Skin epidermis (tissue), 12 donors: ENCODE measurements around the gene PBX3.
"Not testable (repeated sequence)": the region's sequence is repeated elsewhere in the genome, so short reads cannot be mapped to it uniquely, and the experiment has no call there.

Experiments
- H3K27ac ChIP-seq, 21 experiments: fragments of 200-600 bp; sonication (generic) in 11 of 21; one replicate each; pipeline ENCODE4 v1.5.0; 2020; ENCODE audit warnings: mild to moderate bottlenecking in 3 of 21, inconsistent platforms in 2 of 21, moderate library complexity in 2 of 21
- H3K4me3 ChIP-seq, 7 experiments: fragments of 200-600 bp; sonication (generic) in 2 of 7; one replicate each; pipeline ENCODE4 v1.5.0; 2020; ENCODE audit warnings: inconsistent platforms in 2 of 7, mild to moderate bottlenecking in 2 of 7, moderate library complexity in 1 of 7

PBX3 gene

DNA sequence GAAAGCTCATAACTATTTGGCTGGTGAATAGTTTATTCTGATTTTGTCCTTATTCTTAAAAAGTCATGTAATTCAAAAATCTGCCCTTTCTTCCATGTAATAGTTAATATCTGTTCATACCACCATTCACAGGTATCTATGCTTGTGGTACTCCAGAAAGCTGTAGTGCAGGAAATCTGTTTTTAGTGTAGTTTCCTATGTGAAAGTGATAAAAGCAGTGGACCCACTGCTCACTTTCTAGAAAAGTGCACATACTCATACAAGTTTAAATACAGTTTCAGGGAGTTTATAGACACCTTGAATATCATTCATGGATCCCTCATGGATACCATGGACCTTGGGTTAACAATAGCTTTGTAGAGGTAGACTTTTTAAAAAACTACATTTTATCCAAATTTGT, 20.2 kb downstream of the PBX3 start:
- Histone ChIP-seq H3K4me3 (no peak overlapping the region), H3K27ac (no peak overlapping the region)

DNA sequence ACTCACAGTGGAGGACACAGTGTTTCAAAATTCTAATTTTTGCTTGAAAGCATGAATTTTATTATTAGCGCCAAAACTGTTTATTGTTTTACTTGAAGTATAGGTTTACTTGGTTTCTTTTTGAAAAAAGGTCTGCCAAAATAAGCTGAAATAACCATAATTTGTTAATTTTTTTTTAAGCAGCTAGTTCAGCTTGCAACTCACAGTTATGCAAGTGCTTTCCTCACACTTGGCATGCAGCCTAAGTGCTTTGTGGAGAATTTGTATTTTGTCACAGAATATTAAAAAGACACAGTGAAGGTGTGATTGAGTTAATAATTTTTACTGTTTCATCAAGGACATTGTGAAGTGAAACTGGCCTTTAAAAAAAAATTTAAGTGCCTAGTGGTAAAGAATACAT, 21.6 kb downstream of the PBX3 start:
- H3K27ac ChIP-seq: no peak overlapping the region
- no peak overlapping the region for H3K4me3 ChIP-seq

DNA sequence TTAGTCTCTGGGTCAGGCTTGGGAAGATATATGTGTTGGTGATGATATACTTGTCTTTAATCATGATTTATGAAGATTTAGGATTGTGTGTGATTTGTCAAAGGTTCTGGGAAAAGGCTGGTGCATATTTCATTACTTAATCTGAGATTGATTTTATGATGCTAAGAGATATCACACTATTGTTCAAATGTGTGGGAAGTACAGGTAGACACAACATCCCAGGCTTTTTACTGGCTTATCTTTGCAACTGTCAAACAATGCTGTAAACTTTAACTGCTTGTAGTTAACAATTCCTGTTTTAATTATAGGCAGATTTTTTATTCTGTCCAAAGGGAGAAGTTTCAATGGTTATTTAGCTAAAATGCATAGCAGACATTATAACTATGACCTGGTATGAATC, 23.9 kb downstream of the PBX3 start:
- H3K27ac ChIP-seq: no peak overlapping the region
- H3K4me3 ChIP-seq: no peak overlapping the region

GRCh38 chr9:125772740-125773139, 25.6 kb downstream of the PBX3 start:
- H3K4me3 ChIP-seq: no peak overlapping the region
- no peak overlapping the region for H3K27ac ChIP-seq

DNA sequence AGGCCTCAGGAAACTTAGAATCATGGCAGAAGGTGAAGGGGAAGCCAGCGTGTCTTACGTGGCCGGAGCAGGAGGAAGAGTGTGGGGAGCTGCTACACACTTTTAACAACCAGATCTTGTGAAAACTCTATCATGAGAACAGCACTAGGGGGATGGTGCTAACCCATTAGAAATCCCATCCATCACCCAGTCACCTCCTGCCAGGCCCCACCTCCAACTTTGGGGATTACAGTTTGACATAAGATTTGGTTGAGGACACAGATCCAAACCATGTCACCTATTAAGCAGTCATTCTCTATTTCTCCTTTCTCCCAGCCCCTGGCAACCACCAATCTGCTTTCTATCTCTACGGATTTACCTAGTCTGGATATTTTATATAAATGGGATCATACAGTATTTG, 26.9 kb downstream of the PBX3 start:
- no peak overlapping the region for H3K27ac ChIP-seq

GRCh38 chr9:125776789-125777188, 29.6 kb downstream of the PBX3 start:
- H3K27ac ChIP-seq, H3K4me3 ChIP-seq: not testable (repeated sequence)

More for the DNA sequence above, 26.9 kb downstream of the PBX3 start:
- no peak overlapping the region for H3K4me3 ChIP-seq

DNA sequence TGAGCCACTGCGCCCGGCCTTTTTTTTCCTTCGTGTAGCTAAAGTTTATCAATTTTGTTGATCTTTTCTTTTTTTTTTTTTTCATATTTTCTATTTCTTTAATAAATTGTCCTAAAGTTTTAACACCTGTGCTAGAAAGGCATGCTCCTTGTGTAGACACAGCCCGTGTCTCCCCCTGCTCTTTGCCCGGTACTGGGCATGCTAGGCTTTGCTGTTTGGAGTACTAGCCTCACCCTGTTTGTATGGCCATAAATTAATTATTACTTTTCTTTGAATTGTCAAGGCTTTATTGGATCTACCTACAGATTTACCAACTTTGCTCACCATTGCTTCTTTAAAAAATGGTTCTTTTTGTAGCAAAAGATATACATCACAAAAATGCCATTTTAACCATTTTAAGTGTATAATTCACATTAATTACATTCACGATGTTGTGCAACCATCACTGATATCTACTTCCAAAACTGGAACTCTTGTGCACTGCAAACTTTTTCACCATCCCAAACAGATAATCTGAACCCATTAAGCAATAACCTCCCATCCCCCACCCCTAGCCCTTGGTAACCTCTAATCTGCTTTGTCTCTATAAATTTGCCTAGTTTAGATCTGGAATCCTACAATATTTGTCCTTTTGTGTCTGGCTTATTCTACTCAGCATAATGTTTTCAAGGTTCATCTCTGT, 31.5 kb downstream of the PBX3 start:
- not testable (repeated sequence) for H3K4me3 ChIP-seq, H3K27ac ChIP-seq

DNA sequence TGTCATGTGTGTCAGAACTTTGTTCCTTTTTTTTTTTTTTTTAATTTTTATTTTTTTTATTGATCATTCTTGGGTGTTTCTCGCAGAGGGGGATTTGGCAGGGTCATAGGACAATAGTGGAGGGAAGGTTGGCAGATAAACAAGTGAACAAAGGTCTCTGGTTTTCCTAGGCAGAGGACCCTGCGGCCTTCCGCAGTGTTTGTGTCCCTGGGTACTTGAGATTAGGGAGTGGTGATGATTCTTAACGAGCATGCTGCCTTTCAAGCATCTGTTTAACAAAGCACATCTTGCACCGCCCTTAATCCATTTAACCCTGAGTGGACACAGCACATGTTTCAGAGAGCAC, 32.0 kb downstream of the PBX3 start:
- not testable (repeated sequence) for H3K27ac ChIP-seq, H3K4me3 ChIP-seq

DNA sequence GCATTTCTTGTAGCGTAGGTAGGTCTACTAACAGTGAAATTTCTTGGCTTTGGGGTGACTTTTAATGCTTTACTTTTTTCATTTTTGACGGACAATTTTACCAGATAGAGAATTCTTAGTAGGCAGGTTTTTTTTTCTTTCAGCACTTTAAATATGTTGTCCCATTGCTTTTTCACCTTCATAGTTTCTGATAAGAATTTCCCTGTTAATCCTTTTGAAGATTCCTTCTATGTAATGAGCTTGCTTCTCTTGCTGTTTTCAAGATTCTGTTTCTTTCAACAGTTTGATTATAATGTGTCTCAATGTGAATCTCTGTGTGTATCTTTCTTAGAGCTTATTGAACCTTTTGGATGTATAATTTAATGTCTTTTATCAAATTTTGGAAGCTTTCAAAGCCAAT, 35.5 kb downstream of the PBX3 start:
- H3K4me3 ChIP-seq: no peak overlapping the region
- no peak overlapping the region for H3K27ac ChIP-seq

GRCh38 chr9:125784286-125785049, 37.3 kb downstream of the PBX3 start:
- Histone ChIP-seq H3K4me3 (no peak overlapping the region), H3K27ac (peak overlapping the region in 14 of 21 experiments; percentile 7 to 70 (median 27))

DNA sequence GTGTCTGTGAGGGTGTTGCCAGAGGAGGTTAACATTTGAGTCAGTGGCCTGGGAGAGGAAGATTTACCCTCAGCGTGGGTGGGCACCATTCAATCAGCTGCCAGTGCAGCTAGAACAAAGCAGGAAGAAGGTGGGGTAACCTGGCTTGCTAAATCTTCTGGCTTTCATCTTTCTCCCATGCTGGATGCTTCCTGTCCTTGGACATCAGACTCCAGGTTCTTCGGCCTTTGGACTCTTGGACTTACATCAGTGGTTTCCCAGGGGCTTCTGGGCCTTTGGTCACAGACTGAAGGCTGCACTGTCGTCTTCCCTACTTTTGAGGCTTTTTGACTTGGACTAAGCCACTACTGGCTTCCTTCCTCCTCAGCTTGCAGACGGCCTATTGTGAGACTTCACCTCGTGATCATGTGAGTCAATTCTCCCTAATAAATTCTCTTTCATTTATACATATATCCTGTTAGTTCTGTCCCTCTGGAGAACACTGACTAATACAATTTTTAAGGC, 38.1 kb downstream of the PBX3 start:
- H3K27ac ChIP-seq: peak overlapping the region in 11 of 21 experiments; percentile 7 to 70 (median 40)

DNA sequence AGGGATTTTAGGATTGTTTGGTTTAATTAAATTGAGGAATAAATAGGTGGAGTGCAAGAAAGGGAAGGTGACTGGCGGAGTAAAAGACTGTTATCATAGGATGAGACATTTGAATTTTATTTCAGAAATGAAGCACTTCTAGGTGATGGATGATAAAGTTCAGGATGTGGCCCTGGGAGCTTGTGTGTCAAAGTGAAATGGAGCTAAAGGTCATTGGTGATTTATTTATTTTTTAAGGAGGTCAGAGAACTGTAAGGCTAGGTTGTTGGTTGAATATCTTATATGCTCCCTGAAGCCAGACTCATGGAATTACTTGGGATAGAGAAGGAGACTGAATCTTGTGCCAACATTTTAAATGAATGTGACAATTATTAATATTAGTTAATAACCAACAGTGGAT, 40.5 kb downstream of the PBX3 start:
- Histone ChIP-seq H3K4me3 (no peak overlapping the region), H3K27ac (no peak overlapping the region)

More for the DNA sequence above, 38.1 kb downstream of the PBX3 start:
- H3K4me3 ChIP-seq: no peak overlapping the region

- H3K4me3 ChIP-seq: no peak overlapping the region
- no peak overlapping the region for H3K27ac ChIP-seq
These were observed 42.0 kb downstream of the PBX3 start for GRCh38 chr9:125789196-125789595.

- Histone ChIP-seq H3K27ac (no peak overlapping the region), H3K4me3 (no peak overlapping the region)
These were observed 47.5 kb downstream of the PBX3 start for GRCh38 chr9:125794708-125795107.

GRCh38 chr9:125795970-125796596, 48.9 kb downstream of the PBX3 start:
- Histone ChIP-seq H3K4me3 (no peak overlapping the region), H3K27ac (no peak overlapping the region)

DNA sequence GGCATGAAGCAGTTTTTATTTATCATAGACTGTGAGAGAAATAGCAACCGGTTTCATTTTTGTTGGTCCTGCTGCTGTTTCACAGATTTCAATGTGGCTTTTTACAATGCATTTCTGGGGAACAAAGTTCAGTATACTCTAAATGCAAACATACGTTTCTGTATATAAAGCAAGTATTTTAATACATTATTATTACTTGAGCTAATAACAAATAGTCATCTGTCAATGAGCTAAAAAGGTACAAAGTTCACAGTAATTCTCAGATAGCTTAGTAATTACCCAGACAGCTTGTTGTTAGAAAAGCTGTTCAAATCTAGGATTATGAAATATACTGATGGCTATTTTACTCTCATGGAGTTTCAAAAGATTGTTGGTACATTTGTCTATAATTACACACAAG, 50.8 kb downstream of the PBX3 start:
- H3K27ac ChIP-seq: peak overlapping the region in 1 of 21 experiments; percentile 3
- H3K4me3 ChIP-seq: no peak overlapping the region

GRCh38 chr9:125803526-125803925, 56.4 kb downstream of the PBX3 start:
- Histone ChIP-seq H3K4me3 (no peak overlapping the region), H3K27ac (no peak overlapping the region)

DNA sequence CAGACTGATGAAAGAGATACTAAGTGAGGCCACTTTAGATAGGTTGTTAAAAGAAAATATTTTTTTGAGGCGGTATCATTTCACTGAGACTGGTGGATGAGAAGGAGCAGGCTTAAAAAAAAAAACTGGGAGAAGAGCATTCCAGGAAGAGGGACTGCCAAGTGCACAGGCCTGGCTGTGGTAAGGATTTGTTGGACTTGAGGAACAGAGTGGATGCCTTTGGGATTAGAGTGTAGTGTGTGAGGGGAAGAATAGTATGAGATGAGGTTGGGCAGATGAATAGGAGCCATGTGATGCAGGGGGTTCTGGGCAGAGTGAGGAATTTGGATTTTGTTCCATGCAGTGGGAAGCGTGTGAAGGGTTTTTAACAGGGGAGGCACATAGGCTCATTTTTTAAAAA, 57.9 kb downstream of the PBX3 start:
- no peak overlapping the region for H3K4me3 ChIP-seq
- H3K27ac ChIP-seq: no peak overlapping the region

- no peak overlapping the region for H3K4me3 ChIP-seq
- no peak overlapping the region for H3K27ac ChIP-seq
These were observed 58.4 kb downstream of the PBX3 start for GRCh38 chr9:125805586-125805985.

GRCh38 chr9:125807079-125807478, 59.9 kb downstream of the PBX3 start:
- Histone ChIP-seq H3K4me3 (no peak overlapping the region), H3K27ac (no peak overlapping the region)

DNA sequence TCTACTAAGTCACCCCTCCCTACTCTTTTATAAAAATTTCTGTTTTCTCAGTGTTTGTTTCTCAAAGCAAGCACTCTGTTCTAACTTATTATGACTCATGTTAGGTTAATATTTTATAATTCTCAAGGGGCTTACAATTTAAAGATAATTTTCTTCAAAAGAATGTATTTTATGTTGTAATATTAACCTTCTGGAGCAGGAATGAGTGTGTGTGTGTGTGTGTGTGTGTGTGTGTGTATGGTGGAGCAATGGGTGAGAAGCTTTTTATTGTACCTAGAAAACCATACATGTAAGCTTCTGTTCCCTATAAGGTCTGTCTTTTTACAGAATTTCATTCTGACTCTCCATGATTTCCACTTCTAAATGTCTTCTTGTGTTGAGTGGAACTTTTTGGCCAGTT, 63.0 kb downstream of the PBX3 start:
- Histone ChIP-seq H3K4me3 (no peak overlapping the region), H3K27ac (no peak overlapping the region)
